Measurements from ENCODE around the gene CATSPER3.

DNA sequence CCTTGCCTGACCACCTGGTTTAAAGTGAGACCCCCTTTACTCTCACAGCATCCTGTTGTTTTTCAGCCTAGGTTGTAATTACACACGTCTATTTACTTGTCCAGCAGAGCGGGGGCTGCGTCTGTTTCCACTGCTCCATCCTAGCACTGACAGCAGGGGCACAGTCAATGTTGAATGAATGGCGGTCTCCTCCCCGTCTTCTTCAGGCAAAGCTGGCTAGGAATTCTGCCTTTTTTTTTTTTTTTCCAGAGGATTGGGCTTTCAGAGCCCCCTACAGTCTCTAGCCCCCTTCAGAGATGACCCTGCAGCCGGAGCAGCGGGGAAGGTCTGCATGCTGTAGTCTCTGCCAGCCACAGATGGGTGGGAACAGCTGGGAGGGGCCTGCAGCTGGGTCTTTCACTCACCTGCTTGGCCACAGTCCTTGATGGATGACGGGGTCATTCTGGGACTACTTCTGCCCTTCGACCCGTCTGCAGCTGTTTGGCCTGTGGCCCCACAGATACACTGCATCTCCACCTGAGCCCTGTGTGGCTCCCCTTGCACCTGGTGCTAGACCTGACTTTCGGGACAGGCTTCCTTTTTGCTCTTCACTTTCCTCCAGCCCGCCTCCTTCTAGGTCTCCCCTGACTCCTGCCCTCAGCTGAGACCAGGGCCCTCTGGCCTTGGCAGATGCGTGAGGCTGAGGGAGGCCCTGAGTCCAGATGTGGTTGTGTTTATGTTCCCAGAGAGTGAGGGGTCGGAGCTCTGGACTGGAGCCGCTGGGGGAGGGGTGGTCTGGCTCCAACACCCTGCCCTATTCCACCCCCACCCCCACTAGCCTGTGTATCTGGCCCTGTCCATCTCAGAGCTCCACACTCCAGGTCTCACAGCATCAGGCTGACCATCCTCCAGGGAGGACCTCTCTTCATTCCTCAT is 58.3 kb downstream of the CATSPER3 start:
- TF ChIP-seq, protein P1, sequence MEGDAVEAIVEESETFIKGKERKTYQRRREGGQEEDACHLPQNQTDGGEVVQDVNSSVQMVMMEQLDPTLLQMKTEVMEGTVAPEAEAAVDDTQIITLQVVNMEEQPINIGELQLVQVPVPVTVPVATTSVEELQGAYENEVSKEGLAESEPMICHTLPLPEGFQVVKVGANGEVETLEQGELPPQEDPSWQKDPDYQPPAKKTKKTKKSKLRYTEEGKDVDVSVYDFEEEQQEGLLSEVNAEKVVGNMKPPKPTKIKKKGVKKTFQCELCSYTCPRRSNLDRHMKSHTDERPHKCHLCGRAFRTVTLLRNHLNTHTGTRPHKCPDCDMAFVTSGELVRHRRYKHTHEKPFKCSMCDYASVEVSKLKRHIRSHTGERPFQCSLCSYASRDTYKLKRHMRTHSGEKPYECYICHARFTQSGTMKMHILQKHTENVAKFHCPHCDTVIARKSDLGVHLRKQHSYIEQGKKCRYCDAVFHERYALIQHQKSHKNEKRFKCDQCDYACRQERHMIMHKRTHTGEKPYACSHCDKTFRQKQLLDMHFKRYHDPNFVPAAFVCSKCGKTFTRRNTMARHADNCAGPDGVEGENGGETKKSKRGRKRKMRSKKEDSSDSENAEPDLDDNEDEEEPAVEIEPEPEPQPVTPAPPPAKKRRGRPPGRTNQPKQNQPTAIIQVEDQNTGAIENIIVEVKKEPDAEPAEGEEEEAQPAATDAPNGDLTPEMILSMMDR (IDR thresholded peaks at IDR 0.05; ENCODE audit: control extremely low read depth in 1 of 3, insufficient read depth in 1 of 3, low read depth in 1 of 3, low read length in 3 of 3), result no peak
- TF ChIP-seq ZNF274 (IDR thresholded peaks at IDR 0.05; ENCODE audit: borderline replicate concordance, extremely low read depth, low read length) (no peak), EP300 (IDR thresholded peaks at IDR 0.05; ENCODE audit: borderline replicate concordance in 1 of 2, low read depth in 2 of 2, low read length in 2 of 2) (no peak), POLR2AphosphoS5 (IDR thresholded peaks at IDR 0.05; ENCODE audit: low read depth, low read length) (no peak), CBX8 (IDR thresholded peaks at IDR 0.05; ENCODE audit: borderline replicate concordance, low read depth, low read length) (no peak), CHD2 (IDR thresholded peaks at IDR 0.05; ENCODE audit: low read length) (no peak), TBP (IDR thresholded peaks at IDR 0.05; ENCODE audit: low read depth, low read length) (no peak), TAF1 (IDR thresholded peaks at IDR 0.05; ENCODE audit: low read depth, low read length) (no peak), YY1 (IDR thresholded peaks at IDR 0.05; ENCODE audit: low read depth, low read length) (no peak), RAD21 (IDR thresholded peaks at IDR 0.05 in 1 of 2, conservative IDR thresholded peaks at IDR 0.05 in 1 of 2; ENCODE audit: low read depth in 2 of 2, low read length in 2 of 2) (no peak), POLR2A (IDR thresholded peaks at IDR 0.05; ENCODE audit: control extremely low read depth in 1 of 2, low read depth in 2 of 2, low read length in 2 of 2) (no peak), SIRT6 (IDR thresholded peaks at IDR 0.05; ENCODE audit: low read length) (no peak)
- TF ChIP-seq, protein P2, sequence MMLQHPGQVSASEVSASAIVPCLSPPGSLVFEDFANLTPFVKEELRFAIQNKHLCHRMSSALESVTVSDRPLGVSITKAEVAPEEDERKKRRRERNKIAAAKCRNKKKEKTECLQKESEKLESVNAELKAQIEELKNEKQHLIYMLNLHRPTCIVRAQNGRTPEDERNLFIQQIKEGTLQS (IDR thresholded peaks at IDR 0.05; ENCODE audit: insufficient read depth, low read depth, low read length), result no peak
- TF ChIP-seq, protein P3, sequence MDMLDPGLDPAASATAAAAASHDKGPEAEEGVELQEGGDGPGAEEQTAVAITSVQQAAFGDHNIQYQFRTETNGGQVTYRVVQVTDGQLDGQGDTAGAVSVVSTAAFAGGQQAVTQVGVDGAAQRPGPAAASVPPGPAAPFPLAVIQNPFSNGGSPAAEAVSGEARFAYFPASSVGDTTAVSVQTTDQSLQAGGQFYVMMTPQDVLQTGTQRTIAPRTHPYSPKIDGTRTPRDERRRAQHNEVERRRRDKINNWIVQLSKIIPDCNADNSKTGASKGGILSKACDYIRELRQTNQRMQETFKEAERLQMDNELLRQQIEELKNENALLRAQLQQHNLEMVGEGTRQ (IDR thresholded peaks at IDR 0.05; ENCODE audit: low read length), result no peak
